GM21825 (cell line): Measurements from ENCODE around the gene ANKS1B.
"Not testable (repeated sequence)": the region's sequence is repeated elsewhere in the genome, so short reads cannot be mapped to it uniquely, and the experiment has no call there.

ENCODE experiments used
- ATAC-seq: cut with Tn5 transposase; IDR thresholded peaks from one replicate; pipeline ENCODE4 v1.9.1; 2021; ENCODE audit warnings: mild to moderate bottlenecking, moderate library complexity; ENCODE audit not compliant: unreplicated experiment

The ANKS1B gene

GRCh38 chr12:98983647-98984046 lies 1001.1 kb downstream of the ANKS1B start:
- no peak for ATAC-seq

- no peak for ATAC-seq
These were observed 1004.2 kb downstream of the ANKS1B start for GRCh38 chr12:98980508-98980907.

GRCh38 chr12:98977186-98977585 lies 1007.5 kb downstream of the ANKS1B start:
- no peak for ATAC-seq

GRCh38 chr12:98974767-98975381 lies 1009.9 kb downstream of the ANKS1B start:
- ATAC-seq = no peak

GRCh38 chr12:98973395-98973794 lies 1011.3 kb downstream of the ANKS1B start:
- ATAC-seq = no peak

GRCh38 chr12:98970950-98971349 lies 1013.8 kb downstream of the ANKS1B start:
- ATAC-seq = no peak

GRCh38 chr12:98970210-98970609 lies 1014.5 kb downstream of the ANKS1B start:
- no peak for ATAC-seq

- ATAC-seq = no peak
These were observed 1015.8 kb downstream of the ANKS1B start for GRCh38 chr12:98968896-98969295.

- not testable (repeated sequence) for ATAC-seq
These were observed 1027.6 kb downstream of the ANKS1B start for GRCh38 chr12:98957135-98957534.

GRCh38 chr12:98955284-98955683 lies 1029.5 kb downstream of the ANKS1B start:
- no peak for ATAC-seq

GRCh38 chr12:98954506-98954905 lies 1030.2 kb downstream of the ANKS1B start:
- no peak for ATAC-seq

- ATAC-seq = no peak
These were observed 1033.3 kb downstream of the ANKS1B start for GRCh38 chr12:98951406-98951805.

- no peak for ATAC-seq
These were observed 1036.3 kb downstream of the ANKS1B start for GRCh38 chr12:98948343-98948949.

- no peak for ATAC-seq
These were observed 1038.9 kb downstream of the ANKS1B start for GRCh38 chr12:98945864-98946263.

GRCh38 chr12:98939926-98940325 lies 1044.8 kb downstream of the ANKS1B start:
- ATAC-seq = no peak

GRCh38 chr12:98939350-98939749 lies 1045.4 kb downstream of the ANKS1B start:
- no peak for ATAC-seq

GRCh38 chr12:98935847-98936246 lies 1048.9 kb downstream of the ANKS1B start:
- no peak for ATAC-seq

GRCh38 chr12:98922871-98923270 lies 1061.9 kb downstream of the ANKS1B start:
- no peak for ATAC-seq

- ATAC-seq = no peak
These were observed 1066.4 kb downstream of the ANKS1B start for GRCh38 chr12:98918176-98918863.

- ATAC-seq = no peak
These were observed 1068.6 kb downstream of the ANKS1B start for GRCh38 chr12:98916106-98916505.

GRCh38 chr12:98912401-98912974 lies 1072.2 kb downstream of the ANKS1B start:
- ATAC-seq = no peak

- no peak for ATAC-seq
These were observed 1073.3 kb downstream of the ANKS1B start for GRCh38 chr12:98911396-98911795.
